GM12874 (cell line): ENCODE results near the gene OLA1.

Experiments
- TF ChIP-seq, protein P1 (sequence below): IDR thresholded peaks from 2 replicates; pipeline ENCODE4 v1.5.1; 2011; ENCODE audit warnings: low read depth, mild to moderate bottlenecking, control low read depth, low read length, moderate library complexity; ENCODE audit not compliant: insufficient read depth

OLA1 gene

DNA sequence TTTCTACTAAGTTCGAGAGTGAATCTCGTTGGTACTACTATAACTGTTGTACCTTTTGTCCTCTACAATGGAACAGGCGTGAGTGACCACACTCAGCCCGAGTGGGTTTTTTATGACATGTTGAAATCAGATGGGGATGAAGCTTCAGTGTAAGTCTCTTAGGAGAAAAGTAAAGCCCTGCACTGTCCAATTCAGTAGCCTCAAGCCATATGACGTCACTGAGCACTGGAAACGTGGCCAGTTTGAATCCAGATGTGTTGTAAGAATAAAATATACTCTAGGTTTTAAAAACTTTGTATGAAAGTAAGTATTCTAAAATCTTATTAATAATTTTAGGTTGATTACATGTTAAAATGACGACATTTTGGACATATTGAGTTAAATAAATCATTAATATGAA, 181.5 kb downstream of the OLA1 start:
- TF ChIP-seq, protein P1, sequence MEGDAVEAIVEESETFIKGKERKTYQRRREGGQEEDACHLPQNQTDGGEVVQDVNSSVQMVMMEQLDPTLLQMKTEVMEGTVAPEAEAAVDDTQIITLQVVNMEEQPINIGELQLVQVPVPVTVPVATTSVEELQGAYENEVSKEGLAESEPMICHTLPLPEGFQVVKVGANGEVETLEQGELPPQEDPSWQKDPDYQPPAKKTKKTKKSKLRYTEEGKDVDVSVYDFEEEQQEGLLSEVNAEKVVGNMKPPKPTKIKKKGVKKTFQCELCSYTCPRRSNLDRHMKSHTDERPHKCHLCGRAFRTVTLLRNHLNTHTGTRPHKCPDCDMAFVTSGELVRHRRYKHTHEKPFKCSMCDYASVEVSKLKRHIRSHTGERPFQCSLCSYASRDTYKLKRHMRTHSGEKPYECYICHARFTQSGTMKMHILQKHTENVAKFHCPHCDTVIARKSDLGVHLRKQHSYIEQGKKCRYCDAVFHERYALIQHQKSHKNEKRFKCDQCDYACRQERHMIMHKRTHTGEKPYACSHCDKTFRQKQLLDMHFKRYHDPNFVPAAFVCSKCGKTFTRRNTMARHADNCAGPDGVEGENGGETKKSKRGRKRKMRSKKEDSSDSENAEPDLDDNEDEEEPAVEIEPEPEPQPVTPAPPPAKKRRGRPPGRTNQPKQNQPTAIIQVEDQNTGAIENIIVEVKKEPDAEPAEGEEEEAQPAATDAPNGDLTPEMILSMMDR = no peak

DNA sequence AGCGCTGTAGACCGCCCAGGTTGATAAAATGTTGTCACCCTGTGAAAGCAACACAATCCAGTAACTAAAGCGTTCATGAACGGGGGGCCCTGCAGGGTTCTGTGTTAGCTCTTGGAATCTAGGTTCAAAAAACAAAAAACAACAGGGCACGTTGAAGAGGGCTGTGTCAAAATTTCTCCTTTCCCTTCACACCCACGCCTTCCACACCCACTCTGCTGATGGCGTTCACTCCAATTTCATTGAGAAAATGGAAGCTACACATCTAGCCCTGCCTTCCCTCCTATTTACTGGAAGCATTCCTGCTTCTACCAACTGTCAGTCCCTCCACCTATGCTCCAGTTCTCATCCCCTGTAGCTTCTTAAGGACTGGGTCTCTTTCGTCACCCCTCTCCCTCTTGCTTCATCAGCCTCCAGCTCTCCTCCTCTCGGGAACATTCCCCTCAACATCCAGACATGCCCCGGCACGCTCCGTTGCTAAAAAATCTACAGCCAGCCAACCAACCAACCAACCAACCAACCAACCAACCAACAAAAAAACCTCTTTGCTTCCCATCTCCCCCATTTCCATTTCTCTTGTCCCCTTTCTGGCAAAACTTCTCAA, 184.7 kb downstream of the OLA1 start:
- TF ChIP-seq, protein P1 = no peak

DNA sequence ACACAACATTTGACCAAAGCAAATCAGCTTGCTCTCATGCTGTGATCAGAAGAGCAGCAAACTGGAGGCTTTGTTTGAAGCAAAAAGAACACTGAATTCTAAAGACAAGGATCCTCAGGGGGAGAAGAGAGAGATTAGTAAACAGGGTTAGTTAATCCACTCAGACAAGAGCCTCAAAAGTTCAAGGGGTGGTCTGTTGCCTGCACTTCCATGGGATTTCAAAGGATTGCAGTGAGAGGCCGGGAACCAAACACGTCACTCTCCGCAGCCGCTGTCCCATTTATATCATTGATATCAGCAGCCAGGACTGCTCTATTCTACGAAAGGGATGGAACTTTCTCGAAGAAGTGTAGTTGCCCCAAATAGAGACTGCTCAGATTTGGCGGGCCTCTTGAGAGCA, 185.4 kb downstream of the OLA1 start:
- TF ChIP-seq, protein P1 = no peak

DNA sequence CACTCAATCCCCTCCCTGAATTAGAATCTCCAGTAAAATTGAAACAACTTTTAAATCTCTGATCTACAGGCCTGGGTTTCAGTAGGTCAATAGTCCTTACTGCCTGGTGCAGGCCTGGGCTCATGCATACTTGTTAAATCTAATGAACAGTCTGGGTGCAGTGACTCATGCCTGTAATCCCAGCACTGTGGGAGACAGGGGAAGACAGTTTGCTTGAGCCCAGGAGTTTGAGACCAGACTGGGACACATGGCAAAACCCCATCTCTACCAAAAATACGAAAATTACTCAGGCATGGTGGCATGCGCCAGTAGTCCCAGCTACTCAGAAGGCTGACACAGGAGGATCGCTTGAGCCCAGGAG, 188.5 kb downstream of the OLA1 start:
- TF ChIP-seq, protein P1 = no peak

DNA sequence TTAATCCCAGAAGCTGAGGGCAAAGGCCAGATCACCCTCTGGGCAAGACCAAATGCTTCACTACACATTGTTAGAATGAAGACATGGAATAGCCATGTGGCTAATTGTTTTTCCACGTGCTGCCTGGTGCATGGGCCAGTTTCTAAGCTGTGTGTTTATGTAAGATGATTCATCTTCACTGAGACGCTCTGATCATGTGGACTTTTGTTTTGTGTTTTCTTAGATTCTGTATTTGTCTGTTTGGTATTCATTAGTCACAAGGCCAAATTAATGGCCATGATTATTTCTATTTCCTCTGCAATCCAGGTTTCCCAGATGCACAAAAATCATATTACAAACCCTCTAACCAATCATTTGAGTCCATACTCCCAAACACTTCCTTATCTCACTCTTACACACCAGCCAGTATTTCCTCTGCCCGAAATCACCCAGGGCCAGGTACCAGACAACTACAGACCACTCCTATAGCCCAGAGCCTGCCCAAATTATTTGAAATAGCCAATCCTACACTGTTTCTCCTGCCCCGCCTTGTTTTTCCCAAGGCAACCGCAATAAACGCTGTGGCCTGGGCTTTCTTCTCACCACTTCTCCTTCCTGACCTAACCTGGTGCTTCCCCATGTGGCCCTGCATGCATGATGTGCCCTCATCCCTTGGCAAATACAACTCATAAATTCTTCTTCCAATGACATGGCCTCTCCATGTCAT, 189.0 kb downstream of the OLA1 start:
- TF ChIP-seq, protein P1 = no peak

DNA sequence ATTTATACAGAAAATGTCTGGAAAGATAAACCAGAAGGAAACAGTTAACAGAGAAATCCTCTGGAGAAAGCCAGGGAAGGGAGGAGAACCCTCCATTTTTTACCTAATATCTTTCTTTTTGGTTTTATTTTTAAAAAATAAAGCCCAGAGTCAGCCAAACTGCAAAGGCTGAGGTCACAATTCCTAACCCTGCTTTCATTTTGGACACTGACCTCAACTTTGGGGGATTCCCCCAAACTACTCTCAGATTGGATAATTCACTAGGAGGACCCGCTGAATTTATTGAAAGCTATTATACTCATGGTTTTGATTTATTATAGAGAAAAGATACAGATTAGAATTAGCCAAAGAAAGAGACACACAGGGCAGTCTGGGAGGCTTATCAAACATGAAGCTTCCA, 189.9 kb downstream of the OLA1 start:
- TF ChIP-seq, protein P1 = no peak

DNA sequence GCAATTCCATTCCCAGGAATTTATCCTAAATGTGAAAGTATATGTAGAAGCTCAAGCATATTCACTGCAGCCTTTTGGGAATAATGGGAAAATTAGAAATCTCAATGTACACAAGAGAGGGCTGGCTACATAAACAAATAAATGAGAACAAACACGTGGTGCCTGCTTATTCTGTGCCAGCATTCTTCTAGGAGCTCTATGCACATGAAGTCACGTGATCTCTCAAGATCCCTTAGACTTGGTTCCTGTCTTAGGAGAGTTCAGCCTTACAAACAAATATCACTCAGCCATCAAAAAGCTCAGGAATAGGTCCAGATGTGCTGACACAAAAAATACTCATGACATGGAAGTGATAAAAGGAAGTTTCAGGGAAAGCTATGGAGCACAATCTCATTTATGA, 190.3 kb downstream of the OLA1 start:
- TF ChIP-seq, protein P1 = no peak
